H7 (cell line): Measurements from ENCODE around the gene GRK4. TPM values are rescaled to one million over a fixed set of nuclear protein-coding genes. Genes with fewer than 3 reads are reported as not detected.

ENCODE experiments used
- DNase-seq: peaks from one replicate; pipeline ENCODE4 v3.0.0; 2012
- H3K27me3 ChIP-seq: 2 replicates; pipeline ENCODE4 v1.6.0; 2011; ENCODE audit warnings: mild to moderate bottlenecking, low read length; ENCODE audit not compliant: control insufficient read depth, insufficient read depth
- H3K36me3 ChIP-seq: replicated peaks from 2 replicates; pipeline ENCODE4 v1.5.1; 2011; ENCODE audit warnings: low read length; ENCODE audit not compliant: control insufficient read depth, insufficient read depth
- H3K4me3 ChIP-seq: 2 replicates; pipeline ENCODE4 v1.5.1; 2011; ENCODE audit warnings: low read depth, mild to moderate bottlenecking, control low read depth, low read length, moderate library complexity; ENCODE audit not compliant: insufficient read depth
- total RNA-seq: library from RNA; depleted of rRNA; stranded (reverse); fragments of >200 nt; shearing (Covaris generic); gene quantifications from 2 replicates; pipeline ENCODE4 v1.2.3, GENCODE V29; 2014

Gene GRK4
- total RNA-seq, 1 experiment from 2014 or later = 0.48 TPM

DNA sequence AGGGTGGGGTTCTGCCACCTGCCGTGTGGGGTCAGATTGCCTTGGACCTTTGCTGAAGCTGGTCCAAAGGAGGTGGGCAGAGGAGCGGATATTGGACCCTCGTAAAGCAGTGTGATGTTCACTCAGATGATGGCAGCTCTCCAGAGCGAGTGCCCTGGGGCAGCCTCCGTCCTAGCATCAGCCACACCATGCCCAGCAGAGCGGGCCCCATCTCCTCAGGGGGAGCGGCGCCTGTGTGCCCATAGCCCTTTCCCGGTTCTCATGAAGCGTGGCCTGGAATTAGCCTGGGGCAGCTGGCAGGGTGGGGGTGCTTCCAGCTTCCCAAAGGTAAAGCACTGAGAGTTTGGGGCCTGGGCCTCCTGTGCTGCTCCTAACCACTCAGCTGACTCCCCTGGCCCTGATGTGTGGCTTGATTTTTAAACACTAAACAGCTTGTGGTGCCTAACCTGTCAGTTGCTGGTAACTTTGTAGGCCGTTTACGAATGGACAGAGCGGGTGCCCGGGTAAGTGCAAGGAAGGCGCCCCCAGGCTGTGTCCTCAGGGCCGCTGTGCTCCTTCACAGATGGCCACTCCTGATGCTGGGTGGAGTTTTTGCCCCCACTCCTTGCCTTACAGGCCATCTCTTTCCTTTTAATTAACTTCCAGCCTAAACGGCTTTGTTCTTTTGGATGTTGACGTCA, 36.2 kb upstream of the GRK4 start:
- DNase-seq = peak; percentile 29
- Histone ChIP-seq H3K4me3 (no peak overlapping the region), H3K36me3 (peaks cover 16% of the 10 kb centered on the region)

GRCh38 chr4:2927696-2928075, 35.7 kb upstream of the GRK4 start:
- no peaks in the 10 kb centered on the region for H3K27me3 ChIP-seq
- peaks cover 16% of the 10 kb centered on the region for H3K36me3 ChIP-seq
- no peak overlapping the region for H3K4me3 ChIP-seq
- DNase-seq = peak; percentile 30

More for the DNA sequence above, 36.2 kb upstream of the GRK4 start:
- H3K27me3 ChIP-seq = no peaks in the 10 kb centered on the region

DNA sequence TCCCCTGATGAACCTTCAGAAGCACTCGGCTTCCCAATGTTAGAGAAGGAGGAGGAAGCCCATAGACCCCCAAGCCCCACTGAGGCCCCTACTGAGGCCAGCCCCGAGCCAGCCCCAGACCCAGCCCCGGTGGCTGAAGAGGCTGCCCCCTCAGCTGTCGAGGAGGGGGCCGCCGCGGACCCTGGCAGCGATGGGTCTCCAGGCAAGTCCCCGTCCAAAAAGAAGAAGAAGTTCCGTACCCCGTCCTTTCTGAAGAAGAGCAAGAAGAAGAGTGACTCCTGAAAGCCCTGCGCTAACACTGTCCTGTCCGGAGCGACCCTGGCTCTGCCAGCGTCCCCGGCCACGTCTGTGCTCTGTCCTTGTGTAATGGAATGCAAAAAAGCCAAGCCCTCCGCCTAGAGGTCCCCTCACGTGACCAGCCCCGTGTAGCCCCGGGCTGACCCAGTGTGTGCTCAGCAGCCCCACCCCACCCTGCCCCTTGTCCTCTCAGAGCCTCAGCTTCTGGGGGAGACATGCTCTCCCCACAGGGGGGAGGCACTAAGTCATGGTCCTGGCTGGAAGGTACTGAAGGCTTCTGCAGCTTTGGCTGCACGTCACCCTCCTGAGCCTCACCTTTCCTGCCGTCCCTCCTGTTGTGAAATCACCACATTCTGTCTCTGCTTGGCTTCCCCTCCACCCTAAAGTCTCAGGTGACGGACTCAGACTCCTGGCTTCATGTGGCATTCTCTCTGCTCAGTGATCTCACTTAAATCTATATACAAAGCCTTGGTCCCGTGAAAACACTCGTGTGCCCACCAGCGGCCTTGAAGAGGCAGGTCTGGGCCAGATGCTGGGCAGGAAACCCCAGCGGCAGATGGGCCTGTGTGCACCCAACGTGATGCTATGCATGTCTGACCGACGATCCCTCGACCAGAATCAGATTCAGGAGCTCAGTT, 34.9 kb upstream of the GRK4 start:
- Histone ChIP-seq H3K4me3 (no peak overlapping the region), H3K27me3 (no peaks in the 10 kb centered on the region), H3K36me3 (peaks cover 16% of the 10 kb centered on the region)
- DNase-seq = peak; percentile 48

DNA sequence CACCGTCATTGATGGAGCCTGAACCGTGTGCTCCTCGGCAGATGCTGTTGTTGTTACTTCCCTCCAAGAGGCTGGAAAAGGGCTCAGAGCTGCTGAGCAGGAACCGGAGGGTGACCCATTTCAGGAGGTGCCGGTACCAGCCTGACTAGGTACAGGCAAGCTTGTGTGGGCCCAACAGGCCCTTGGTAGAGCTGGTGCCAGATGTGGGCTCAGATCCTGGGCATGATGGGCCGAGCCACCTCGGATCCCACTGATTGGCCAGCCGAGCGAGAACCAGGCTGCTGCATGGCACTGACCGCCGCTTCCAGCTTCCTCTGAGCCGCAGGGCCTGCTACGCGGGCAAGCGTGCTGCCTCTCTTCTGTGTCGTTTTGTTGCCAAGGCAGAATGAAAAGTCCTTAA, 33.9 kb upstream of the GRK4 start:
- DNase-seq = peak; percentile 37
- H3K36me3 ChIP-seq = peaks cover 16% of the 10 kb centered on the region
- H3K27me3 ChIP-seq = no peaks in the 10 kb centered on the region
- H3K4me3 ChIP-seq = no peak overlapping the region

DNA sequence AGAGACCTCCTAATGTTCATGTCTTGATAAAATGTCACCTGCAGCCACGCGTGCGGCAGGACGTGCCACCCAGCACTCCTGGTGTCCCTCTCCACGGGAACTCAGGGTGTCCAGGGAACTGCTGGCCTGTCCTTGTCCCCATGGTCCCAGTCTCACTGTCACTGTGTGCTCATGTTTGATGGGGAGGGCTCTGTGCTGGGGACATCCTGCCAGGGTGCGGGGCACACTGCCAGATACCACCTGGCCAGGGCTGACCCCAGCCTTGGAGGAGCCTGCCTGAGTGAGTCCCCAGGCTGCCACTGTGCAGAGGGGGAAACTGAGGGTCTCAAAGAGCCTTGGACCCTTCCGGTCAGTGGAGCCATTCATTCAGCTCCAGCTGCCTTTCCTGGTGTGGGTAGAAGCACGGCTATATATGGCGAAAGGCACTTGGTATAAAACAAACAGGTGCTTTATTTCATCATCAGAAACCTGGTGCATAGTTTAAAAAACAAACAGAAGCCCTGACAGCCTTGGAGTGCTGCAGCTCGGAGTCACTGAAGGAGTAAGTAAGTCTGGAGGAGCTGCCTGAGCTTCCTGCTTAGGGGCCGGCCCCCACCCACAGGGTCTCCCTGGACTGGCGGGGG, 33.1 kb upstream of the GRK4 start:
- Histone ChIP-seq H3K27me3 (no peaks in the 10 kb centered on the region), H3K4me3 (no peak overlapping the region), H3K36me3 (peaks cover 15% of the 10 kb centered on the region)
- DNase-seq = no peak

GRCh38 chr4:2930758-2931511, 32.4 kb upstream of the GRK4 start:
- H3K27me3 ChIP-seq = no peaks in the 10 kb centered on the region
- peaks cover 15% of the 10 kb centered on the region for H3K36me3 ChIP-seq
- H3K4me3 ChIP-seq = no peak overlapping the region
- DNase-seq = peak; percentile 84

DNA sequence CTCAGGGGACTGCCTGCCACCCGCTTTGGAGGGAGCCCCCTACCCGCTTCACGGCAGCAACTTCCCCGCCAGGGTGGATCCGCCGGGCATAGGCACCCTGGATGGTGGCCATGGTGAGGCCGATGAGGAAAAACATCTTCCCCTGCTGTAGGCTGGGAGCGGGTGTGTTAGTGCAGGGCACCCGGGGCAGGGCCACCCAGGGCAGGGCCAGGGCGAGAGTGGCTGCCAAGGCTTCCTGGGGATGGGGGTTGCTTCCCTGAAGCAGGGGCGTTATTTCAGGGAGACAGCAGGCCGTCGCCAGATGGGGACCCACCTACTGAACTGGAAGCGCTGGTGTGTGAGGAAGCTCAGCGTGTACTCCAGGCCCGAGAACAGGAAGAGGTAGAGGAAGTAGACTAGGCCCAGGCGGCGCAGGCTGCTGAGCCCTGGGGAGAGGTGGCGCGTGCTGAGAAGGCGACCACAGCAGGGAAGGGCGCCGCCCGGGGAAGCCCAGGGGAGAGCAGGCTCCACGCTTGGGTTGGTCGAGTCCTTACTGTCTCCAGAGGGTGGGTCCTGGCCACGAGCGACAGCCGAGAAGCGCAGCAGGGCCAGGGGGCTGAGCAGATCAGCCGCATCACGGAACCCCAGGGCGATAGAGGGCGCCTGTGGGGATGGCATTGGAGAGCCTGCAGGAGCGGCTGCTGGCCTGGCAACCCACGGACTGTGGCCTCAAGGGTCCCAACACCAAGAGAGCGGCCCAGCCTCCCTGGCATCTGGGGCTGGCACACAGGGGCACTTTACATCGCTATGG, 31.7 kb upstream of the GRK4 start:
- H3K27me3 ChIP-seq = no peaks in the 10 kb centered on the region
- H3K36me3 ChIP-seq = peaks cover 14% of the 10 kb centered on the region
- DNase-seq = peak; percentile 80
- no peak overlapping the region for H3K4me3 ChIP-seq

- no peaks in the 10 kb centered on the region for H3K27me3 ChIP-seq
- no peak overlapping the region for H3K4me3 ChIP-seq
- peaks cover 13% of the 10 kb centered on the region for H3K36me3 ChIP-seq
- DNase-seq = peak; percentile 63
Measured at GRCh38 chr4:2932321-2932950, 30.9 kb upstream of the GRK4 start.

GRCh38 chr4:2932951-2933565, 30.3 kb upstream of the GRK4 start:
- H3K27me3 ChIP-seq = no peaks in the 10 kb centered on the region

GRCh38 chr4:2933566-2934076, 29.8 kb upstream of the GRK4 start:
- peaks cover 17% of the 10 kb centered on the region for H3K36me3 ChIP-seq
- peak; percentile 84 for DNase-seq
- H3K27me3 ChIP-seq = no peaks in the 10 kb centered on the region
- peak overlapping the region; percentile 64 for H3K4me3 ChIP-seq

More at GRCh38 chr4:2932951-2933565, 30.3 kb upstream of the GRK4 start:
- peak overlapping the region; percentile 64; the same call in 1 of the 2 replicates for H3K4me3 ChIP-seq
- H3K36me3 ChIP-seq = peaks cover 14% of the 10 kb centered on the region
- DNase-seq = peak; percentile 53

DNA sequence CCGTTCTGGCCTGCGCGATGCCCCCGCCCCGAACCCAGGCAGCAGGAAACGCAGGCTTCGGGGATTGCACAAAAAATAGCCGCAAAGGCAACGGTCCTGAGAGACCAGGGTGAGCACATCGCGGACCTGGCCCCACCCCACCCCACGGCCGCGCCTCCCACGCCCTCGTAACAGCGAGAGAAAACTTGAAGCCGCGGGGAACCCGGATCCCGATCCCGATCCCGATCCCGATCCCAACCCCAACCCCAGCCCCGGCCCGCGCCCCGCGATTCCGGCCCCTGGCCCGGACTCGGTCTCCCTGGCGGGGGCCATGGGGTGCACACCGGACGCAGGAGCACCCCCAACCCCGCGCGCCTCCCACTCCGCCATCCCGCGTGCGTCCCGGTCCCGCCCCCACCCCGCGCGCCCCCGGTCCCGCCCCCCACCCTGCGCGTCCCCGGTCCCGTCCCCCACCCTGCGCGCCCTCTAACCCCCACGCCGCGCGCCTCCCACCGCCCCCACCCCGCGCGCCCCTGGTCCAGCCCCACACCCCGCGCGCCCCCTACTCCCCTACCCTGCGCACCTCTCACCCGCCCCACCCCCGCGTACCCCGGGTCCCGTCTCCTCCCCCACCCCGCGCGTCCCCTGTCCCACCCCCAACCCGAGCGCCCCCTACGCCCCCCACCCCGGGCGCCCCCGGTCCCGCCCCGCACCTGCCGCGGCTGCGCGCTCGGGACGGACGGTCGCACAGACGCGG, 29.1 kb upstream of the GRK4 start:
- Histone ChIP-seq H3K27me3 (no peaks in the 10 kb centered on the region), H3K36me3 (peaks cover 18% of the 10 kb centered on the region), H3K4me3 (peak overlapping the region; percentile 93)
- DNase-seq = peak; percentile 98
